SJCRH30 (cell line): ENCODE results near the gene BRSK1. TPM values are rescaled to one million over a fixed set of nuclear protein-coding genes. Genes with fewer than 3 reads are reported as not detected.

Source experiments
- DNase-seq, 2 experiments: peaks; one replicate each; pipeline ENCODE4 v3.0.0-alpha.2; 2015 to 2020
- H3K27ac ChIP-seq: fragments of 250-450 bp; sonication (Bioruptor Pico); 2 replicates; pipeline ENCODE4 v1.5.1; 2020; ENCODE audit warnings: mild to moderate bottlenecking, moderate library complexity
- H3K27me3 ChIP-seq: fragments of 250-450 bp; sonication (Bioruptor Pico); 2 replicates; pipeline ENCODE4 v1.5.1; 2020; ENCODE audit warnings: mild to moderate bottlenecking, moderate library complexity
- H3K36me3 ChIP-seq: fragments of 250-450 bp; sonication (Bioruptor Pico); 2 replicates; pipeline ENCODE4 v1.5.1; 2020; ENCODE audit warnings: mild to moderate bottlenecking, moderate library complexity
- H3K4me1 ChIP-seq: fragments of 250-450 bp; sonication (Bioruptor Pico); 2 replicates; pipeline ENCODE4 v1.5.1; 2020; ENCODE audit warnings: mild to moderate bottlenecking, moderate library complexity
- H3K4me3 ChIP-seq: fragments of 250-450 bp; sonication (Bioruptor Pico); 2 replicates; pipeline ENCODE4 v1.5.1; 2020; ENCODE audit warnings: mild to moderate bottlenecking, moderate library complexity
- H3K9me3 ChIP-seq: fragments of 250-450 bp; sonication (Bioruptor Pico); replicated peaks from 2 replicates; pipeline ENCODE4 v1.5.1; 2020; ENCODE audit warnings: mild to moderate bottlenecking, moderate library complexity
- total RNA-seq: library from RNA; depleted of rRNA; stranded (reverse); fragments of >200 nt; shearing (Covaris generic); gene quantifications from 2 replicates; pipeline ENCODE4 v1.2.3, GENCODE V29; 2014

Gene BRSK1
- total RNA-seq, 1 experiment from 2014 or later = 13.2 TPM

GRCh38 chr19:55339889-55340783 lies 56.3 kb downstream of the BRSK1 start:
- H3K9me3 ChIP-seq = no peaks in the 10 kb centered on the region
- H3K27me3 ChIP-seq = no peaks in the 10 kb centered on the region
- DNase-seq = peak; percentile 35 to 43
- peak overlapping the region; percentile 73 for H3K4me3 ChIP-seq
- peaks cover 21% of the 10 kb centered on the region for H3K4me1 ChIP-seq
- peak overlapping the region; percentile 51 for H3K27ac ChIP-seq
- peaks cover 4% of the 10 kb centered on the region; the same call in 1 of the 2 replicates for H3K36me3 ChIP-seq

- peak overlapping the region; percentile 51; the same call in 1 of the 2 replicates for H3K27ac ChIP-seq
- H3K9me3 ChIP-seq = no peaks in the 10 kb centered on the region
- H3K36me3 ChIP-seq = peaks cover 4% of the 10 kb centered on the region; the same call in 1 of the 2 replicates
- DNase-seq = peak; percentile 63
- peaks cover 27% of the 10 kb centered on the region for H3K4me1 ChIP-seq
- H3K27me3 ChIP-seq = no peaks in the 10 kb centered on the region
- H3K4me3 ChIP-seq = peak overlapping the region; percentile 73
Measured at GRCh38 chr19:55340784-55341147, 57.0 kb downstream of the BRSK1 start.

- peak; percentile 83 to 86 for DNase-seq
- Histone ChIP-seq H3K27ac (peak overlapping the region; percentile 51; the same call in 1 of the 2 replicates), H3K4me1 (peaks cover 31% of the 10 kb centered on the region), H3K4me3 (peak overlapping the region; percentile 73), H3K36me3 (peaks cover 4% of the 10 kb centered on the region), H3K9me3 (no peaks in the 10 kb centered on the region), H3K27me3 (no peaks in the 10 kb centered on the region)
Measured at GRCh38 chr19:55341171-55341588, 57.4 kb downstream of the BRSK1 start.

- H3K36me3 ChIP-seq = peaks cover 4% of the 10 kb centered on the region
- H3K4me1 ChIP-seq = peaks cover 31% of the 10 kb centered on the region
- DNase-seq = no peak
- H3K27me3 ChIP-seq = no peaks in the 10 kb centered on the region
- peak overlapping the region; percentile 73 for H3K4me3 ChIP-seq
- H3K27ac ChIP-seq = no peak overlapping the region
- H3K9me3 ChIP-seq = no peaks in the 10 kb centered on the region
Measured at GRCh38 chr19:55341595-55342531, 58.1 kb downstream of the BRSK1 start.

GRCh38 chr19:55344444-55344843 lies 60.6 kb downstream of the BRSK1 start:
- peak overlapping the region; percentile 16; the same call in 1 of the 2 replicates for H3K27ac ChIP-seq
- peaks cover 7% of the 10 kb centered on the region for H3K36me3 ChIP-seq
- no peaks in the 10 kb centered on the region for H3K27me3 ChIP-seq
- H3K9me3 ChIP-seq = no peaks in the 10 kb centered on the region
- H3K4me3 ChIP-seq = no peak overlapping the region
- H3K4me1 ChIP-seq = peaks cover 31% of the 10 kb centered on the region
- peak; percentile 92 to 93 for DNase-seq

GRCh38 chr19:55345101-55345817 lies 61.5 kb downstream of the BRSK1 start:
- peaks cover 31% of the 10 kb centered on the region for H3K4me1 ChIP-seq

GRCh38 chr19:55345818-55346724 lies 62.3 kb downstream of the BRSK1 start:
- DNase-seq = peak; percentile 69 to 82
- no peaks in the 10 kb centered on the region for H3K27me3 ChIP-seq
- H3K9me3 ChIP-seq = no peaks in the 10 kb centered on the region
- H3K36me3 ChIP-seq = peaks cover 9% of the 10 kb centered on the region
- no peak overlapping the region for H3K4me3 ChIP-seq
- peaks cover 31% of the 10 kb centered on the region for H3K4me1 ChIP-seq
- no peak overlapping the region for H3K27ac ChIP-seq

More at GRCh38 chr19:55345101-55345817, 61.5 kb downstream of the BRSK1 start:
- no peak overlapping the region; the same call in 1 of the 2 replicates for H3K27ac ChIP-seq
- peaks cover 9% of the 10 kb centered on the region for H3K36me3 ChIP-seq
- no peaks in the 10 kb centered on the region for H3K27me3 ChIP-seq
- no peak overlapping the region for H3K4me3 ChIP-seq
- no peaks in the 10 kb centered on the region for H3K9me3 ChIP-seq
- no peak for DNase-seq

- no peak for DNase-seq
- Histone ChIP-seq H3K36me3 (peaks cover 9% of the 10 kb centered on the region), H3K9me3 (no peaks in the 10 kb centered on the region), H3K4me3 (no peak overlapping the region), H3K27me3 (no peaks in the 10 kb centered on the region), H3K4me1 (peaks cover 27% of the 10 kb centered on the region), H3K27ac (no peak overlapping the region)
Measured at GRCh38 chr19:55346725-55347441, 63.1 kb downstream of the BRSK1 start.

- Histone ChIP-seq H3K27me3 (no peaks in the 10 kb centered on the region), H3K4me1 (peaks cover 27% of the 10 kb centered on the region), H3K27ac (no peak overlapping the region), H3K4me3 (no peak overlapping the region), H3K9me3 (no peaks in the 10 kb centered on the region), H3K36me3 (peaks cover 9% of the 10 kb centered on the region)
- no peak for DNase-seq
Measured at GRCh38 chr19:55347442-55348009, 63.7 kb downstream of the BRSK1 start.

- Histone ChIP-seq H3K27me3 (no peaks in the 10 kb centered on the region), H3K27ac (no peak overlapping the region), H3K4me3 (no peak overlapping the region), H3K4me1 (peaks cover 27% of the 10 kb centered on the region), H3K9me3 (no peaks in the 10 kb centered on the region), H3K36me3 (peaks cover 5% of the 10 kb centered on the region)
- DNase-seq = no peak
Measured at GRCh38 chr19:55348317-55349034, 64.7 kb downstream of the BRSK1 start.

- no peak overlapping the region for H3K4me3 ChIP-seq
- peaks cover 5% of the 10 kb centered on the region for H3K36me3 ChIP-seq
- DNase-seq = no peak
- H3K9me3 ChIP-seq = no peaks in the 10 kb centered on the region
- H3K27ac ChIP-seq = no peak overlapping the region
- peaks cover 10% of the 10 kb centered on the region for H3K4me1 ChIP-seq
- no peaks in the 10 kb centered on the region; the same call in 1 of the 2 replicates for H3K27me3 ChIP-seq
Measured at GRCh38 chr19:55350620-55351315, 67.0 kb downstream of the BRSK1 start.

GRCh38 chr19:55352040-55352439 lies 68.2 kb downstream of the BRSK1 start:
- Histone ChIP-seq H3K4me3 (no peak overlapping the region), H3K27me3 (no peaks in the 10 kb centered on the region; the same call in 1 of the 2 replicates), H3K9me3 (no peaks in the 10 kb centered on the region), H3K4me1 (peaks cover 7% of the 10 kb centered on the region; the same call in 1 of the 2 replicates), H3K27ac (no peak overlapping the region), H3K36me3 (peaks cover 4% of the 10 kb centered on the region)
- DNase-seq = no peak
